Tibial nerve (tissue), 4 donors: ENCODE measurements around the gene CC2D2A. TPM values are rescaled to one million over a fixed set of nuclear protein-coding genes. Genes with fewer than 3 reads are reported as not detected.

Experiments used
- DNase-seq, 2 donors: peaks; one replicate each; pipeline ENCODE4 v3.0.0-alpha.2; 2019; ENCODE audit warnings: low spot score in 2 of 2
- H3K27ac ChIP-seq, 4 donors: fragments of 200-600 bp; sonication (generic) in 3 of 4; one replicate each; pipeline ENCODE4 v1.5.1; 2017 to 2019; ENCODE audit warnings: mild to moderate bottlenecking in 1 of 4
- H3K27me3 ChIP-seq, 2 donors: fragments of 200-600 bp; sonication (generic) in 1 of 2; one replicate each; pipeline versions ENCODE4 v1.5.1 to v1.6.0; 2017 to 2019
- H3K36me3 ChIP-seq, 3 donors: fragments of 200-600 bp; sonication (generic); one replicate each; pipeline ENCODE4 v1.5.1; 2018 to 2019
- H3K4me1 ChIP-seq, 4 donors: fragments of 200-600 bp; sonication (generic) in 3 of 4; one replicate each; pipeline ENCODE4 v1.5.1; 2017 to 2019
- H3K4me3 ChIP-seq, 4 donors: fragments of 200-600 bp; sonication (generic) in 3 of 4; one replicate each; pipeline ENCODE4 v1.5.1; 2017 to 2019; ENCODE audit warnings: mild to moderate bottlenecking in 1 of 4, moderate library complexity in 1 of 4
- H3K9me3 ChIP-seq, 4 donors: fragments of 200-600 bp; sonication (generic) in 3 of 4; one replicate each; pipeline ENCODE4 v1.5.1; 2017 to 2019
- EP300 ChIP-seq, 2 donors: sonication (generic); formaldehyde crosslinking; IDR thresholded peaks; one replicate each; pipeline ENCODE4 v1.6.1; 2017; ENCODE audit warnings: antibody characterized with exemption in 2 of 2, mild to moderate bottlenecking in 1 of 2
- POLR2A ChIP-seq, 2 donors: fragments of 450-650 bp; IDR thresholded peaks; one replicate each; pipeline ENCODE4 v1.6.1; 2017; ENCODE audit warnings: antibody characterized with exemption in 2 of 2, mild to moderate bottlenecking in 2 of 2, moderate library complexity in 2 of 2
- WGBS, 2 donors: methylation state at CpG; one replicate each; pipeline ENCODE4 v1.1.5; 2018; 5-methylcytosine and 5-hydroxymethylcytosine counted together
- total RNA-seq, 4 donors: library from RNA; depleted of rRNA; stranded (reverse); fragments of >200 nt; gene quantifications; one replicate each; pipeline ENCODE4 v1.1.0, GENCODE V29; 2016
- TF ChIP-seq, protein P1 (sequence below), 5 experiments: fragments of 200-600 bp in 3 of 5; fragments of 450-650 bp in 2 of 5; sonication (generic) in 3 of 5; IDR thresholded peaks; one replicate each; pipeline ENCODE4 v1.5.1; 2016 to 2019; ENCODE audit warnings: antibody characterized with exemption in 5 of 5, mild to moderate bottlenecking in 3 of 5, moderate library complexity in 2 of 5

CC2D2A gene
- total RNA-seq, 4 donors from 2014 or later: 29.5 to 47.9 (median 38.4) TPM

GRCh38 chr4:15466596-15466995, 3.1 kb upstream of the CC2D2A start:
- Histone ChIP-seq H3K9me3 (no peaks in the 10 kb centered on the region), H3K4me3 (no peak overlapping the region), H3K36me3 (no peaks in the 10 kb centered on the region), H3K4me1 (peaks cover 0 to 26% (median 3%) of the 10 kb centered on the region in 4 donors), H3K27me3 (no peaks in the 10 kb centered on the region), H3K27ac (no peak overlapping the region)
- no peak for TF ChIP-seq POLR2A (IDR thresholded peaks at IDR 0.05)
- no peak for TF ChIP-seq EP300 (IDR thresholded peaks at IDR 0.05)
- TF ChIP-seq, protein P1, sequence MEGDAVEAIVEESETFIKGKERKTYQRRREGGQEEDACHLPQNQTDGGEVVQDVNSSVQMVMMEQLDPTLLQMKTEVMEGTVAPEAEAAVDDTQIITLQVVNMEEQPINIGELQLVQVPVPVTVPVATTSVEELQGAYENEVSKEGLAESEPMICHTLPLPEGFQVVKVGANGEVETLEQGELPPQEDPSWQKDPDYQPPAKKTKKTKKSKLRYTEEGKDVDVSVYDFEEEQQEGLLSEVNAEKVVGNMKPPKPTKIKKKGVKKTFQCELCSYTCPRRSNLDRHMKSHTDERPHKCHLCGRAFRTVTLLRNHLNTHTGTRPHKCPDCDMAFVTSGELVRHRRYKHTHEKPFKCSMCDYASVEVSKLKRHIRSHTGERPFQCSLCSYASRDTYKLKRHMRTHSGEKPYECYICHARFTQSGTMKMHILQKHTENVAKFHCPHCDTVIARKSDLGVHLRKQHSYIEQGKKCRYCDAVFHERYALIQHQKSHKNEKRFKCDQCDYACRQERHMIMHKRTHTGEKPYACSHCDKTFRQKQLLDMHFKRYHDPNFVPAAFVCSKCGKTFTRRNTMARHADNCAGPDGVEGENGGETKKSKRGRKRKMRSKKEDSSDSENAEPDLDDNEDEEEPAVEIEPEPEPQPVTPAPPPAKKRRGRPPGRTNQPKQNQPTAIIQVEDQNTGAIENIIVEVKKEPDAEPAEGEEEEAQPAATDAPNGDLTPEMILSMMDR (IDR thresholded peaks at IDR 0.05): no peak
- WGBS, 2 donors: 77% methylated on average over 1 of the region's 1 CpG
- DNase-seq: no peak

GRCh38 chr4:15470128-15470475, 420 bp downstream of the CC2D2A start:
- Histone ChIP-seq H3K27ac (peak overlapping the region in 3 of 4 donors; percentile 17 to 72 (median 58)), H3K4me1 (peaks cover 0 to 29% (median 3%) of the 10 kb centered on the region in 4 donors), H3K36me3 (no peaks in the 10 kb centered on the region), H3K27me3 (no peaks in the 10 kb centered on the region), H3K9me3 (no peaks in the 10 kb centered on the region), H3K4me3 (peak overlapping the region; percentile 31 to 59 (median 53))
- TF ChIP-seq EP300 (IDR thresholded peaks at IDR 0.05) (no peak), POLR2A (IDR thresholded peaks at IDR 0.05) (no peak)
- TF ChIP-seq, protein P1 (IDR thresholded peaks at IDR 0.05): no peak
- no peak for DNase-seq
- WGBS, 2 donors: 0 to 2% methylated on average over 3 of the region's 3 CpGs

GRCh38 chr4:15476396-15476795, 6.7 kb downstream of the CC2D2A start:
- Histone ChIP-seq H3K9me3 (no peaks in the 10 kb centered on the region), H3K27me3 (no peaks in the 10 kb centered on the region), H3K4me3 (no peak overlapping the region), H3K27ac (no peak overlapping the region), H3K4me1 (peaks cover 0 to 26% (median 4%) of the 10 kb centered on the region in 4 donors), H3K36me3 (peaks cover 0 to 17% (median 0%) of the 10 kb centered on the region in 3 donors)
- 85 to 91% methylated on average over 5 of the region's 5 CpGs for WGBS, 2 donors
- TF ChIP-seq POLR2A (IDR thresholded peaks at IDR 0.05) (no peak), EP300 (IDR thresholded peaks at IDR 0.05) (no peak)
- TF ChIP-seq, protein P1 (IDR thresholded peaks at IDR 0.05): no peak
- DNase-seq: no peak

DNA sequence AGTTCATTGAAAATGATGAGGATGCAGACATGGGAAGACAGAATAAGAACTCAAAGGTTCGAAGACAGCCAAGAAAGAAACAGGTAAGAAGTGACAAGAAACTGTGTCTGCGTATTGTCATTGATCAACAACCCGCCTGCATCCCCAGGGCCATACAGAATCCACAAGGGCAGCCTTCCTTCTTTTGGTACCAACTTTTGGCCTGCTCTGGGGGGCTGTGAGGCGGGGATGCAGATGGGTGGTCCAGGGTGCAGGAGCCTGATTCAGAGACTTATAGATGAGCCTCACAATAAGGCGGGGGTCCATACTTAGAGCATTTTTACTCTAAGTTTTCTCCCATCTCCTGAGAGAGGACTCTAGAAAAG, 9.0 kb downstream of the CC2D2A start:
- TF ChIP-seq EP300 (IDR thresholded peaks at IDR 0.05) (no peak), POLR2A (IDR thresholded peaks at IDR 0.05) (no peak)
- TF ChIP-seq, protein P1 (IDR thresholded peaks at IDR 0.05): no peak
- Histone ChIP-seq H3K36me3 (peaks cover 0 to 32% (median 0%) of the 10 kb centered on the region in 3 donors), H3K4me1 (peaks cover 0 to 40% (median 4%) of the 10 kb centered on the region in 4 donors), H3K4me3 (no peak overlapping the region), H3K9me3 (no peaks in the 10 kb centered on the region), H3K27ac (peak overlapping the region in 2 of 4 donors; percentile 35 to 82), H3K27me3 (no peaks in the 10 kb centered on the region)
- 65% methylated on average over 5 of the region's 5 CpGs for WGBS, 2 donors
- DNase-seq: no peak

GRCh38 chr4:15479089-15479912, 9.6 kb downstream of the CC2D2A start:
- 16 to 33% methylated on average over 10 to 11 of the region's 11 CpGs for WGBS, 2 donors
- TF ChIP-seq POLR2A (IDR thresholded peaks at IDR 0.05) (no peak), EP300 (IDR thresholded peaks at IDR 0.05) (peak in 1 of 2 donors; percentile 46)
- TF ChIP-seq, protein P1 (IDR thresholded peaks at IDR 0.05): peak; percentile 60 to 85 (median 64)
- Histone ChIP-seq H3K27me3 (no peaks in the 10 kb centered on the region), H3K36me3 (peaks cover 0 to 37% (median 0%) of the 10 kb centered on the region in 3 donors), H3K4me3 (peak overlapping the region; percentile 38 to 56 (median 43)), H3K4me1 (peaks cover 0 to 45% (median 4%) of the 10 kb centered on the region in 4 donors), H3K27ac (peak overlapping the region; percentile 35 to 85 (median 70)), H3K9me3 (no peaks in the 10 kb centered on the region)
- peak in 1 of 2 donors; percentile 49 for DNase-seq
